K562 (cell line): ENCODE measurements around the gene JUNB. TPM values are rescaled to one million over a fixed set of nuclear protein-coding genes. Genes with fewer than 3 reads are reported as not detected.
A peak's percentile ranks its signal among the peaks of the same experiment; 100 is the strongest.

Experiments used
- ARID1B ChIP-seq: fragments of 450-650 bp; IDR thresholded peaks from 2 replicates; pipeline ENCODE4 v1.6.1; 2016; ENCODE audit warnings: antibody characterized with exemption, mild to moderate bottlenecking, inconsistent platforms
- BRF1 ChIP-seq: IDR thresholded peaks from 3 replicates; pipeline ENCODE4 v1.6.1; 2011; ENCODE audit warnings: borderline replicate concordance, mild to moderate bottlenecking; ENCODE audit not compliant: insufficient read length; ENCODE audit errors: extremely low read depth
- FOS ChIP-seq: IDR thresholded peaks from 3 replicates; pipeline ENCODE4 v1.6.1; 2011; ENCODE audit not compliant: insufficient read length; ENCODE audit errors: extremely low read depth
- HDAC1 ChIP-seq, 2 experiments: fragments of 450-650 bp; IDR thresholded peaks; 2 replicates each; pipeline ENCODE4 v1.6.1; 2016 to 2017; ENCODE audit warnings: inconsistent platforms in 1 of 2, mild to moderate bottlenecking in 1 of 2, moderate library complexity in 1 of 2
- HNRNPK ChIP-seq: fragments of 200-400 bp; formaldehyde crosslinking; IDR thresholded peaks from one replicate; pipeline ENCODE4 v1.6.1; 2018; ENCODE audit warnings: mild to moderate bottlenecking, low read depth, low read length; ENCODE audit not compliant: poor library complexity, severe bottlenecking
- NR0B1 ChIP-seq: fragments of 450-650 bp; IDR thresholded peaks from one replicate; pipeline ENCODE4 v1.6.1; 2018; ENCODE audit warnings: mild to moderate bottlenecking, moderate library complexity; ENCODE audit not compliant: partially characterized antibody
- PRMT5 ChIP-seq: sonication (generic); formaldehyde crosslinking; IDR thresholded peaks from 2 replicates; pipeline ENCODE4 v1.5.0; 2020; ENCODE audit warnings: missing genetic modification reagents
- PTRF ChIP-seq: fragments of 450-650 bp; IDR thresholded peaks from 2 replicates; pipeline ENCODE4 v1.6.1; 2016; ENCODE audit warnings: mild to moderate bottlenecking, missing genetic modification characterization, missing compliant biosample characterization
- RBBP5 ChIP-seq: fragments of 200-600 bp; sonication (generic); IDR thresholded peaks from 2 replicates; pipeline ENCODE4 v1.6.1; 2012; ENCODE audit warnings: borderline replicate concordance, mild to moderate bottlenecking, low read length, control low read depth, inconsistent platforms; ENCODE audit not compliant: insufficient read depth, poor library complexity, severe bottlenecking
- SNAPC5 ChIP-seq: fragments of 250-450 bp; sonication (Bioruptor Pico); IDR thresholded peaks from 2 replicates; pipeline ENCODE4 v1.8.0; 2021; ENCODE audit warnings: moderate library complexity, mild to moderate bottlenecking, inconsistent platforms
- TCF7 ChIP-seq: sonication (generic); IDR thresholded peaks from 2 replicates; pipeline ENCODE4 v1.6.1; 2016; ENCODE audit warnings: antibody characterized with exemption, borderline replicate concordance
- TRIM28 ChIP-seq: fragments of 450-650 bp; IDR thresholded peaks from 2 replicates; pipeline ENCODE4 v1.6.1; 2017
- U2AF2 ChIP-seq: fragments of 200-400 bp; formaldehyde crosslinking; optimal IDR thresholded peaks from 2 replicates; pipeline ENCODE3; 2017; ENCODE audit warnings: low read depth, mild to moderate bottlenecking, low read length
- ZBTB43 ChIP-seq: sonication (generic); formaldehyde crosslinking; IDR thresholded peaks from 2 replicates; pipeline ENCODE4 v1.8.0; 2023; ENCODE audit warnings: mild to moderate bottlenecking, missing genetic modification reagents
- ZNF24 ChIP-seq: fragments of 450-650 bp; IDR thresholded peaks from 2 replicates; pipeline ENCODE4 v1.6.1; 2016
- ZNF318 ChIP-seq, 2 experiments: fragments of 450-650 bp; IDR thresholded peaks; 2 replicates each; pipeline ENCODE4 v1.6.1; 2016; ENCODE audit warnings: mild to moderate bottlenecking in 2 of 2, borderline replicate concordance in 1 of 2, low read depth in 1 of 2, moderate library complexity in 1 of 2
- ZNF57 ChIP-seq: fragments of 450-650 bp; formaldehyde crosslinking; IDR thresholded peaks from 2 replicates; pipeline ENCODE4 v1.4.0; 2020; ENCODE audit warnings: mild to moderate bottlenecking, moderate library complexity
- polyA plus RNA-seq, 8 experiments: library from polyadenylated mRNA; depleted of rRNA in 4 of 8; stranded (reverse) in 5 of 8; unstranded in 3 of 8; fragments of >200 nt; fragmentation: Nextera tagmentation in 2 of 8; fragmentation: Illumina TruSeq in 1 of 8; extraction: Ambion mirVana in 2 of 8; extraction: Trizol in 1 of 8; gene quantifications; 2 replicates each; pipeline versions ENCODE4 v1.2.1 to v1.2.3, GENCODE V29; 2011 to 2014; ENCODE audit warnings: inconsistent platforms in 1 of 8, missing spikeins in 1 of 8
- total RNA-seq, 7 experiments: library from RNA; depleted of rRNA in 6 of 7; stranded (reverse); fragments of >200 nt in 6 of 7; fragmentation: Illumina TruSeq in 2 of 7; extraction: Trizol in 2 of 7; gene quantifications; 2 replicates each; pipeline versions ENCODE4 v1.2.1 to v1.2.3, GENCODE V29; 2011 to 2021; ENCODE audit warnings: low replicate concordance in 1 of 7

JUNB gene
- total and polyA plus RNA-seq, 9 of the 15 experiments (the other 6 are each of a cell fraction or from before 2014, with no cell fraction given), result 0.23 to 88.1 (median 13.1) TPM

GRCh38 chr19:12833738-12834565 is 42.7 kb downstream of the JUNB start (continued):
- TF ChIP-seq ZNF318 (IDR thresholded peaks at IDR 0.05; ENCODE audit: borderline replicate concordance in 1 of 2, low read depth in 1 of 2) (no peak), PRMT5 (CRISPR knock-in tag) (no peak), ZNF57 (no peak), U2AF2 (no peak), TCF7 (no peak), ZNF24 (no peak; the same call in 1 of the 2 replicates), HDAC1 (IDR thresholded peaks at IDR 0.05) (0 out of 4 replicates have a peak, but pooled peaks of 1 of the 2 experiments have one; percentile 24), BRF1 (no peak), NR0B1 (no peak), ARID1B (no peak), PTRF (no peak), RBBP5 (peak; percentile 56), FOS (no peak), HNRNPK (no peak), SNAPC5 (CRISPR knock-in tag) (no peak), TRIM28 (no peak), ZBTB43 (CRISPR knock-in tag) (no peak)
